HEK293 (cell line): ENCODE data around the gene BLTP3B.

Experiments
- CTCF ChIA-PET: fragments of 350-600 bp; formaldehyde crosslinking; extraction: SDS; loops from one replicate; lab custom pipeline; 2021; ENCODE audit warnings: antibody characterized with exemption; lab: Yijun Ruan, JAX
- POLR2A ChIA-PET: fragments of 300-600 bp; formaldehyde crosslinking; extraction: SDS; loops from one replicate; lab custom pipeline; 2020; ENCODE audit warnings: antibody characterized with exemption, inconsistent platforms; lab: Yijun Ruan, JAX
- H3K27ac ChIP-seq: fragments of 200-500 bp; sonication (Bioruptor generic); 2 replicates; pipeline ENCODE4 v1.5.1; 2014; ENCODE audit warnings: low read depth, low read length, control low read depth, inconsistent platforms; ENCODE audit errors: extremely low read depth
- H3K36me3 ChIP-seq, 2 experiments: fragments of 200-500 bp in 1 of 2; sonication (Bioruptor generic) in 1 of 2; 1 replicate in 1 of 2; 2 replicates in 1 of 2; pipeline ENCODE4 v1.5.1; 2014 to 2017; ENCODE audit warnings: inconsistent platforms in 2 of 2, low read length in 2 of 2; ENCODE audit not compliant: control insufficient read depth in 2 of 2, insufficient read depth in 1 of 2
- H3K4me1 ChIP-seq: fragments of 200-500 bp; sonication (Bioruptor generic); 2 replicates; pipeline ENCODE4 v1.5.1; 2014; ENCODE audit warnings: mild to moderate bottlenecking, low read length, inconsistent platforms; ENCODE audit not compliant: control insufficient read depth, insufficient read depth
- H3K4me3 ChIP-seq: 2 replicates; pipeline ENCODE4 v1.5.1; 2011; ENCODE audit warnings: low read depth, mild to moderate bottlenecking, control low read depth, low read length, moderate library complexity
- H3K9me3 ChIP-seq: fragments of 200-500 bp; sonication (Bioruptor generic); 2 replicates; pipeline ENCODE4 v1.5.1; 2014; ENCODE audit warnings: low read depth, low read length, inconsistent platforms; ENCODE audit not compliant: control insufficient read depth, insufficient read depth
- CTCF ChIP-seq: fragments of 450-650 bp; formaldehyde crosslinking; IDR thresholded peaks from 2 replicates; pipeline ENCODE4 v1.5.1; 2016; ENCODE audit warnings: missing biosample characterization, missing genetic modification characterization
- KLF16 ChIP-seq: fragments of 450-650 bp; formaldehyde crosslinking; IDR thresholded peaks from 2 replicates; pipeline ENCODE4 v1.5.1; 2017; ENCODE audit warnings: missing biosample characterization, missing genetic modification characterization
- KLF9 ChIP-seq: fragments of 450-650 bp; formaldehyde crosslinking; IDR thresholded peaks from 2 replicates; pipeline ENCODE4 v1.5.1; 2016; ENCODE audit warnings: missing biosample characterization, missing genetic modification characterization, low read depth
- OVOL3 ChIP-seq: fragments of 450-650 bp; formaldehyde crosslinking; IDR thresholded peaks from 2 replicates; pipeline ENCODE4 v1.5.1; 2016; ENCODE audit warnings: missing biosample characterization, missing genetic modification characterization
- PRDM1 ChIP-seq: fragments of 450-650 bp; formaldehyde crosslinking; IDR thresholded peaks from 2 replicates; pipeline ENCODE4; 2016; ENCODE audit warnings: missing biosample characterization, missing genetic modification characterization
- REPIN1 ChIP-seq: fragments of 450-650 bp; formaldehyde crosslinking; IDR thresholded peaks from 2 replicates; pipeline ENCODE4 v1.5.1; 2017; ENCODE audit warnings: missing biosample characterization, missing genetic modification characterization, low read depth
- SETDB1 ChIP-seq: IDR thresholded peaks from one replicate; pipeline ENCODE4 v1.6.1; 2017; ENCODE audit warnings: mild to moderate bottlenecking, low read length, moderate library complexity, mixed read lengths; ENCODE audit not compliant: insufficient read length
- TCF7L2 ChIP-seq: IDR thresholded peaks from 2 replicates; pipeline ENCODE4 v1.6.1; 2011; ENCODE audit warnings: low read depth, mild to moderate bottlenecking, inconsistent platforms, low read length, moderate library complexity, borderline replicate concordance
- TRIM28 ChIP-seq: IDR thresholded peaks from 2 replicates; pipeline ENCODE4 v1.6.1; 2011; ENCODE audit warnings: low read length, control low read depth, borderline replicate concordance
- ZBTB7A ChIP-seq: fragments of 450-650 bp; formaldehyde crosslinking; IDR thresholded peaks from 2 replicates; pipeline ENCODE4 v1.5.1; 2016; ENCODE audit warnings: low read depth, missing biosample characterization, missing genetic modification characterization
- ZFHX2 ChIP-seq: fragments of 450-650 bp; formaldehyde crosslinking; conservative IDR thresholded peaks from 2 replicates; pipeline ENCODE4 v1.5.1; 2016; ENCODE audit warnings: missing biosample characterization, missing genetic modification characterization
- ZNF2 ChIP-seq: fragments of 450-650 bp; formaldehyde crosslinking; IDR thresholded peaks from 2 replicates; pipeline ENCODE4 v1.5.1; 2016; ENCODE audit warnings: missing biosample characterization, missing genetic modification characterization
- ZNF239 ChIP-seq: fragments of 450-650 bp; formaldehyde crosslinking; IDR thresholded peaks from 2 replicates; pipeline ENCODE4 v1.5.1; 2016; ENCODE audit warnings: missing biosample characterization, missing genetic modification characterization
- ZNF530 ChIP-seq: fragments of 450-650 bp; formaldehyde crosslinking; IDR thresholded peaks from 2 replicates; pipeline ENCODE4 v1.5.1; 2016; ENCODE audit warnings: low read depth, missing biosample characterization, missing genetic modification characterization
- ZNF624 ChIP-seq: fragments of 450-650 bp; formaldehyde crosslinking; IDR thresholded peaks from 2 replicates; pipeline ENCODE4 v1.5.1; 2017; ENCODE audit warnings: missing biosample characterization, missing genetic modification characterization
- ZNF654 ChIP-seq: fragments of 450-650 bp; formaldehyde crosslinking; IDR thresholded peaks from 2 replicates; pipeline ENCODE4 v1.5.1; 2016; ENCODE audit warnings: low read depth, missing biosample characterization, missing genetic modification characterization
- ZNF664 ChIP-seq: fragments of 450-650 bp; formaldehyde crosslinking; IDR thresholded peaks from 2 replicates; pipeline ENCODE4 v1.5.1; 2016; ENCODE audit warnings: missing biosample characterization, missing genetic modification characterization
- ZNF830 ChIP-seq: fragments of 450-650 bp; IDR thresholded peaks from 2 replicates; pipeline ENCODE4 v1.5.0; 2018; ENCODE audit warnings: missing biosample characterization, missing genetic modification characterization, low read depth, mild to moderate bottlenecking, moderate library complexity
- TF ChIP-seq, protein P1 (sequence below): fragments of 450-650 bp; formaldehyde crosslinking; IDR thresholded peaks from 2 replicates; pipeline ENCODE4 v1.5.1; 2017; ENCODE audit warnings: missing biosample characterization, missing genetic modification characterization
- TF ChIP-seq, protein P2 (sequence below): fragments of 450-650 bp; formaldehyde crosslinking; IDR thresholded peaks from 2 replicates; pipeline ENCODE4 v1.5.1; 2016; ENCODE audit warnings: missing biosample characterization, missing genetic modification characterization

BLTP3B gene

DNA sequence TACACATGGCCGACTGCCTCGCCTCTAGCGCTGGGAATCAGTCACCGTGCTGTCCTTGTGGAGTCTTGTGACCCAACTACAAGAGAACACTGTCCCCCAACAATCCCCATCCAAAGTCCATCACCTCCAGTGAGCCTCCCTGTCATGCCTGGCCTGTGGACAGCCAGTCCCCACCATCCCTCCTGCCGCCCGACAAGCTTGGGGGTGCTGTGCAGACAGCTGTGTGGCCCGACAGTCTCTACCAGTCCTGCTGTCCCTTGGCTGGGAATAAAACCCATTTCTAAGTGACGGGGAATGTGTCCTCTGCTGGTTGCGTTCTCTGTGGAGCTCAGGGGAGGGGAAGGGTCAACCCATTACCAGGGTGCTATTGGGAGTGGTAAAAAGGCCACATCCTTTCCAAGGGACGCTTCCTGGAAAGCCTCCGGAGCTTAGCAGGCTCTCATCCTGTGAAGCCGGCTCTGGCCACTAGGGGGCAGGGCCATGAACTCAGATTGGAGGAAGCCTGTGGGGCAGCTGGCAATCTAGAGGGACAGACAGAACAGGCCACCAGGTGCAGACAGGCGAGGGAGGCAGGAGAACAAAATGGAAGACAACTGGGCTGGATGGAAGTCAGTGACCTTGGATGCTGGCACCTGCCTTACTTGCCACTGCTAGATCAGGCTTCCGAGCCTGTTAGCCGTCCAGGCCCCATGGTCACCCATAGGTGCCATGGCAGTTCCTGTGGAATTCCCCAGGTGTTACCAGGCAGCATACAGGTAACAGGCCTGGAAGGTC lies 12.0 kb upstream of the BLTP3B start:
- no peaks in the 10 kb centered on the region; a peak in 1 of 3 replicates for H3K36me3 ChIP-seq
- TF ChIP-seq ZNF654 (tag by site-specific recombination) (peak; percentile 30), SETDB1 (no peak), CTCF (tag by site-specific recombination) (peak; percentile 70), ZNF2 (peak; percentile 78), TRIM28 (peak; percentile 39; the same call in 1 of the 2 replicates), ZBTB7A (tag by site-specific recombination) (no peak)
- TF ChIP-seq, protein P1, sequence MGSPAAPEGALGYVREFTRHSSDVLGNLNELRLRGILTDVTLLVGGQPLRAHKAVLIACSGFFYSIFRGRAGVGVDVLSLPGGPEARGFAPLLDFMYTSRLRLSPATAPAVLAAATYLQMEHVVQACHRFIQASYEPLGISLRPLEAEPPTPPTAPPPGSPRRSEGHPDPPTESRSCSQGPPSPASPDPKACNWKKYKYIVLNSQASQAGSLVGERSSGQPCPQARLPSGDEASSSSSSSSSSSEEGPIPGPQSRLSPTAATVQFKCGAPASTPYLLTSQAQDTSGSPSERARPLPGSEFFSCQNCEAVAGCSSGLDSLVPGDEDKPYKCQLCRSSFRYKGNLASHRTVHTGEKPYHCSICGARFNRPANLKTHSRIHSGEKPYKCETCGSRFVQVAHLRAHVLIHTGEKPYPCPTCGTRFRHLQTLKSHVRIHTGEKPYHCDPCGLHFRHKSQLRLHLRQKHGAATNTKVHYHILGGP (tag by site-specific recombination) = no peak
- no peak overlapping the region for H3K4me3 ChIP-seq
- CTCF ChIA-PET = interaction anchor here (0.6 to 3.1 kb wide), 20 partner anchors 9 to 1579 kb away, joined by 3 to 36 read pairs (median 4); partner anchors contain the start of gene BLTP3B
- no peak overlapping the region for H3K27ac ChIP-seq
- H3K4me1 ChIP-seq = no peaks in the 10 kb centered on the region
- H3K9me3 ChIP-seq = no peaks in the 10 kb centered on the region
- POLR2A ChIA-PET = interaction anchor here (1.0 kb wide), 1 partner anchor 75 kb away, joined by 3 read pairs; no protein-coding TSS in a partner anchor

GRCh38 chr12:100153131-100153530 lies 10.5 kb upstream of the BLTP3B start:
- Histone ChIP-seq H3K9me3 (no peaks in the 10 kb centered on the region), H3K4me3 (no peak overlapping the region), H3K27ac (no peak overlapping the region), H3K4me1 (no peaks in the 10 kb centered on the region), H3K36me3 (no peaks in the 10 kb centered on the region; a peak in 1 of 3 replicates)
- ChIA-PET POLR2A (no interaction called here), CTCF (interaction anchor here (0.6 to 3.1 kb wide), 7 partner anchors 9 to 181 kb away, joined by 3 to 27 read pairs (median 4); no protein-coding TSS in a partner anchor)
- TF ChIP-seq ZNF624 (tag by site-specific recombination) (no peak), KLF9 (tag by site-specific recombination) (no peak), ZNF239 (tag by site-specific recombination) (no peak), ZFHX2 (tag by site-specific recombination) (no peak), ZNF664 (no peak), ZNF530 (tag by site-specific recombination) (no peak), PRDM1 (tag by site-specific recombination) (no peak), OVOL3 (no peak), REPIN1 (tag by site-specific recombination) (no peak), ZNF830 (tag by site-specific recombination) (no peak)

GRCh38 chr12:100151769-100152168 lies 9.1 kb upstream of the BLTP3B start:
- Histone ChIP-seq H3K4me3 (no peak overlapping the region), H3K36me3 (no peaks in the 10 kb centered on the region; a peak in 1 of 3 replicates), H3K9me3 (no peaks in the 10 kb centered on the region), H3K27ac (no peak overlapping the region), H3K4me1 (no peaks in the 10 kb centered on the region)
- no peak for TF ChIP-seq KLF16 (tag by site-specific recombination)
- TF ChIP-seq TCF7L2 = no peak
- TF ChIP-seq, protein P2, sequence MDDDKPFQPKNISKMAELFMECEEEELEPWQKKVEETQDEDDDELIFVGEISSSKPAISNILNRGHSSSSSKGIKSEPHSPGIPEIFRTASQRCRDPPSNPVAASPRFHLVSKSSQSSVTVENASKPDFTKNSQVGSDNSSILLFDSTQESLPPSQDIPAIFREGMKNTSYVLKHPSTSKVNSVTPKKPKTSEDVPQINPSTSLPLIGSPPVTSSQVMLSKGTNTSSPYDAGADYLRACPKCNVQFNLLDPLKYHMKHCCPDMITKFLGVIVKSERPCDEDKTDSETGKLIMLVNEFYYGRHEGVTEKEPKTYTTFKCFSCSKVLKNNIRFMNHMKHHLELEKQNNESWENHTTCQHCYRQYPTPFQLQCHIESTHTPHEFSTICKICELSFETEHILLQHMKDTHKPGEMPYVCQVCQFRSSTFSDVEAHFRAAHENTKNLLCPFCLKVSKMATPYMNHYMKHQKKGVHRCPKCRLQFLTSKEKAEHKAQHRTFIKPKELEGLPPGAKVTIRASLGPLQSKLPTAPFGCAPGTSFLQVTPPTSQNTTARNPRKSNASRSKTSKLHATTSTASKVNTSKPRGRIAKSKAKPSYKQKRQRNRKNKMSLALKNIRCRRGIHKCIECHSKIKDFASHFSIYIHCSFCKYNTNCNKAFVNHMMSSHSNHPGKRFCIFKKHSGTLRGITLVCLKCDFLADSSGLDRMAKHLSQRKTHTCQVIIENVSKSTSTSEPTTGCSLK (tag by site-specific recombination) = no peak
- CTCF ChIA-PET = interaction anchor here (0.6 to 0.7 kb wide), 2 partner anchors 11 to 932 kb away, joined by 3 to 4 read pairs; no protein-coding TSS in a partner anchor
- POLR2A ChIA-PET = interaction anchor here (0.7 kb wide), 1 partner anchor 49 kb away, joined by 3 read pairs; the partner anchor contains the start of gene ACTR6
